Mammary epithelial cell (primary cell): ENCODE data around the gene TNS1.

ENCODE experiments used
- EZH2 ChIP-seq: IDR thresholded peaks from 2 replicates; pipeline ENCODE4 v1.6.1; 2012; ENCODE audit warnings: low read length, inconsistent platforms, borderline replicate concordance
- TF ChIP-seq, protein P1 (sequence below), 2 donors: IDR thresholded peaks in 1 of 2; conservative IDR thresholded peaks in 1 of 2; 2 replicates each; pipeline ENCODE4 v1.5.1; 2011 to 2012; ENCODE audit warnings: inconsistent platforms in 2 of 2, low read length in 2 of 2, mild to moderate bottlenecking in 2 of 2, control low read depth in 1 of 2, low read depth in 1 of 2; ENCODE audit not compliant: insufficient read depth in 1 of 2; ENCODE audit errors: extremely low read depth in 1 of 2

DNA sequence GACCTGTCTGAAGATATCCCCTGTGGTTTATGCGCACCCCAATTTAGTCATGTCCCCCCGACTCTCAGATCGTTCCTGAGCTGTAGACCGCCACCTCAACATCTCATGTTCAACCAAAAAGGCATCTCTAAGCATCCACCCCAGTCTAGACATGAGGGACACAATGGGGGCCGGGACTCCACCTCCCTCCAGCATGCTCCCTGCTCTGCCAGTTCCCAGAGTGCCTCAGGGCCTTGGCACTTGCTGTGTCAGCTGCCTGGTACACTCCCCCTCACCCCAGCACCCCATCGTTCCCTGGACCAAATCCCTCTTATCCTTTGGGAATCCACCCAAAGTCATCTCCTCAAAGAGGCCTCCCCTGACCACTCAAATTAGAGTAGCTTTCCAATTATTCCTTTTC lies 22.2 kb downstream of the TNS1 start:
- TF ChIP-seq, protein P1, sequence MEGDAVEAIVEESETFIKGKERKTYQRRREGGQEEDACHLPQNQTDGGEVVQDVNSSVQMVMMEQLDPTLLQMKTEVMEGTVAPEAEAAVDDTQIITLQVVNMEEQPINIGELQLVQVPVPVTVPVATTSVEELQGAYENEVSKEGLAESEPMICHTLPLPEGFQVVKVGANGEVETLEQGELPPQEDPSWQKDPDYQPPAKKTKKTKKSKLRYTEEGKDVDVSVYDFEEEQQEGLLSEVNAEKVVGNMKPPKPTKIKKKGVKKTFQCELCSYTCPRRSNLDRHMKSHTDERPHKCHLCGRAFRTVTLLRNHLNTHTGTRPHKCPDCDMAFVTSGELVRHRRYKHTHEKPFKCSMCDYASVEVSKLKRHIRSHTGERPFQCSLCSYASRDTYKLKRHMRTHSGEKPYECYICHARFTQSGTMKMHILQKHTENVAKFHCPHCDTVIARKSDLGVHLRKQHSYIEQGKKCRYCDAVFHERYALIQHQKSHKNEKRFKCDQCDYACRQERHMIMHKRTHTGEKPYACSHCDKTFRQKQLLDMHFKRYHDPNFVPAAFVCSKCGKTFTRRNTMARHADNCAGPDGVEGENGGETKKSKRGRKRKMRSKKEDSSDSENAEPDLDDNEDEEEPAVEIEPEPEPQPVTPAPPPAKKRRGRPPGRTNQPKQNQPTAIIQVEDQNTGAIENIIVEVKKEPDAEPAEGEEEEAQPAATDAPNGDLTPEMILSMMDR (conservative IDR thresholded peaks at IDR 0.05 in 1 of 2, IDR thresholded peaks at IDR 0.05 in 1 of 2; ENCODE audit: extremely low read depth in 1 of 2, insufficient read depth in 1 of 2, low read depth in 1 of 2, low read length in 2 of 2): no peak
- TF ChIP-seq EZH2: no peak
